Ectodermal cell (in vitro differentiated cells): ENCODE data around the gene NBEAL1.

Source experiments
- H3K27ac ChIP-seq: 2 replicates; pipeline ENCODE4 v1.7.0; 2013; ENCODE audit warnings: mild to moderate bottlenecking, low read depth, low read length; ENCODE audit not compliant: insufficient read depth, poor library complexity, severe bottlenecking
- H3K27me3 ChIP-seq: 2 replicates; pipeline ENCODE4 v1.7.0; 2013; ENCODE audit warnings: mild to moderate bottlenecking, low read length; ENCODE audit not compliant: insufficient read depth, control insufficient read depth, poor library complexity, severe bottlenecking
- H3K36me3 ChIP-seq: one replicate; pipeline ENCODE4 v1.7.0; 2013; ENCODE audit warnings: low read length; ENCODE audit not compliant: control insufficient read depth, insufficient read depth
- H3K4me1 ChIP-seq: one replicate; pipeline ENCODE4 v1.7.0; 2013; ENCODE audit warnings: low read length; ENCODE audit not compliant: control insufficient read depth, insufficient read depth
- H3K4me3 ChIP-seq: 2 replicates; pipeline ENCODE4 v1.7.0; 2013; ENCODE audit warnings: low read depth, low read length, control low read depth; ENCODE audit not compliant: insufficient read depth
- H3K9me3 ChIP-seq: 2 replicates; pipeline ENCODE4 v1.7.0; 2013; ENCODE audit warnings: mild to moderate bottlenecking, low read length, moderate library complexity; ENCODE audit not compliant: control insufficient read depth
- WGBS, 2 experiments: methylation state at CpG; one replicate each; pipeline ENCODE4 v1.1.7; 2013; ENCODE audit warnings: missing lambda C conversion rate in 2 of 2; 5-methylcytosine and 5-hydroxymethylcytosine counted together

The NBEAL1 gene

GRCh38 chr2:203003716-203004115 is 11.0 kb upstream of the NBEAL1 start:
- no peak overlapping the region for H3K27ac ChIP-seq
- no peak overlapping the region for H3K4me3 ChIP-seq
- no peaks in the 10 kb centered on the region for H3K4me1 ChIP-seq
- no peaks in the 10 kb centered on the region for H3K9me3 ChIP-seq
- H3K27me3 ChIP-seq: no peaks in the 10 kb centered on the region
- 93% methylated on average over 8 of the region's 8 CpGs for WGBS, 2 experiments
- H3K36me3 ChIP-seq: no peaks in the 10 kb centered on the region

DNA sequence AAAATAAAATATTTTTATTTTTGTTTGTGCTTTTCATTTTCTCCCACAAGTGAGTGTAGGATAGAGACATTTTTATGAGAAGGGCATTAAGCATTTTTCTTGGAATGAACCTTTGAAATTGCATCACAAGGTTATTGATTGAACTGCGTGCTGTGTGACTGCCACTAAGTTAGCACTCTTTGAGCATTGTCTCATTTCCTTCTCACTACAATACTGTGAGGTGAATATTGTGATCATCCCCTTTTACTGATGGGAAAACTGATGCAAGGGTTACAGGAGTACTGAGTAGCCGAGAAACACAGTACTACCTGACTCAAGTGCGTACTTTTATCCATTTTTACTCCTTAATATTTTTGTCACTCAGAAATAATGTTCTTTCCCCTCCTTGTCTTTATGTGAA is 2.0 kb downstream of the NBEAL1 start:
- no peak overlapping the region for H3K4me3 ChIP-seq
- WGBS, 2 experiments: 80 to 93% methylated on average over 3 of the region's 3 CpGs

DNA sequence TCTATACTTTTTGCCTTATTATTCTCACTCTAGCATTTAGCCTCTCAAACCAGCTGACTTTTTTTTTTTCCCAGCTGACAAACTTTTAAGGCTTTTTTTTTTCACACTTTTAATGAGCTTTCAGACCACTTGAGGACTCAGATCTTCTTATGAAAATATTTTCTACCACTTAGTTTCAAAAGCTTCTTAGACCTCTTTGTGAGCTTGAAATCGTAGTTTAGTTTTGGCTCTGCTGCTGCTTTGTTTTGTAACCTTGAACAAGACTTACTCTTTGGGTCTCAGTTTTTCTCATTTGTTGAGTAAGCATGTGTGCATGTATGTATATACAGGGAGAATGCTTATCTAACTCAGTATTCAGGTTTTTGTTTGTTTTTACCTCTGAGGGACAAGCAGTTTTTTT is 3.5 kb downstream of the NBEAL1 start:
- Histone ChIP-seq H3K36me3 (no peaks in the 10 kb centered on the region), H3K4me1 (no peaks in the 10 kb centered on the region), H3K9me3 (no peaks in the 10 kb centered on the region), H3K27me3 (no peaks in the 10 kb centered on the region), H3K27ac (no peak overlapping the region), H3K4me3 (no peak overlapping the region)
- 90% methylated on average over 1 of the region's 1 CpG for WGBS, 2 experiments

More for the DNA sequence above, 2.0 kb downstream of the NBEAL1 start:
- no peaks in the 10 kb centered on the region for H3K4me1 ChIP-seq
- no peaks in the 10 kb centered on the region for H3K9me3 ChIP-seq
- H3K36me3 ChIP-seq: no peaks in the 10 kb centered on the region
- no peaks in the 10 kb centered on the region for H3K27me3 ChIP-seq
- no peak overlapping the region for H3K27ac ChIP-seq

DNA sequence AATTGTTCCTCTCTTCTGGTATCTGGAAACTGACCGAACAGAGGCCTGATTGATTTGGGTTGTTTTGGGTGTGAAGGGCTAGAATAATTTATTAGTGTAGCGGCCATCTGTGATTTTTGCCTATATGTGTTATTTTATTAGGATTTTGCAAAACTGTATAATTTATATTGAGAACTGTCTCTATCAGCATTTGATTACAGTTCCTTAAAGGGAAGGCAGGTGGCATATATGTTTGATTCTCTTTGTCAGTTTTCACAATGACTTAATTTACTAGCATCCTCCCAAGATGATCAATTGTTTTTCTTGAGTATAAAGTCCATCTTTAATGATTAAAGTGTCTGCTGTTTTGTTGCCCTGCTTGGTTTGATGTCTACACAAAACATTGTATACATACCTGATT is 4.5 kb downstream of the NBEAL1 start:
- Histone ChIP-seq H3K9me3 (no peaks in the 10 kb centered on the region), H3K27me3 (no peaks in the 10 kb centered on the region), H3K4me3 (no peak overlapping the region), H3K36me3 (no peaks in the 10 kb centered on the region), H3K4me1 (no peaks in the 10 kb centered on the region), H3K27ac (no peak overlapping the region)
- WGBS, 2 experiments: 88 to 100% methylated on average over 1 to 2 of the region's 2 CpGs

DNA sequence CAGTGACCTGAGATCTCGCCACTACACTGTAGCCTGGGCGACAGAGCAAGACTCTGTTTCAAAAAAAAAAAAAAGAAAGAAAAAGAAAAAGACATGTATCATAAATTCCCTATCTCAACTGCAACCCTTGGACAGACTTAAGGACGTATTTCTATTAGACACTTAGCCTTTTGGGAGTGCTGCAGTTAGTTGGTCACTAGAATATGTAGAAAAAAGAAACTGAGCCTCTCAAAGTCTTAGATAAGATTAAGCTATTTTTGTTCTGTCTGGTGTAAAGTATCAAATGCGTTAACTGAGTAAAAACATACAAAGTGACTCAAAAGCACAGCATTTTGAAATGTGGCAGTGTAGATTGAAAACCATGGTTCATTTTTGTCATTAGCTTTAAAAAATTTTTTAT is 7.3 kb downstream of the NBEAL1 start:
- 89 to 93% methylated on average over 4 of the region's 4 CpGs for WGBS, 2 experiments

GRCh38 chr2:203022751-203023150 is 8.1 kb downstream of the NBEAL1 start:
- no peak overlapping the region for H3K27ac ChIP-seq
- no peak overlapping the region for H3K4me3 ChIP-seq
- H3K27me3 ChIP-seq: no peaks in the 10 kb centered on the region
- WGBS, 2 experiments: 100% methylated on average over 1 of the region's 1 CpG; no CpG with 5 or more reads in 1 of the 2 experiments
- no peaks in the 10 kb centered on the region for H3K4me1 ChIP-seq
- H3K9me3 ChIP-seq: no peaks in the 10 kb centered on the region
- H3K36me3 ChIP-seq: no peaks in the 10 kb centered on the region

More for the DNA sequence above, 7.3 kb downstream of the NBEAL1 start:
- no peaks in the 10 kb centered on the region for H3K4me1 ChIP-seq
- H3K9me3 ChIP-seq: no peaks in the 10 kb centered on the region
- no peak overlapping the region for H3K4me3 ChIP-seq
- H3K27me3 ChIP-seq: no peaks in the 10 kb centered on the region
- H3K27ac ChIP-seq: no peak overlapping the region
- H3K36me3 ChIP-seq: no peaks in the 10 kb centered on the region

DNA sequence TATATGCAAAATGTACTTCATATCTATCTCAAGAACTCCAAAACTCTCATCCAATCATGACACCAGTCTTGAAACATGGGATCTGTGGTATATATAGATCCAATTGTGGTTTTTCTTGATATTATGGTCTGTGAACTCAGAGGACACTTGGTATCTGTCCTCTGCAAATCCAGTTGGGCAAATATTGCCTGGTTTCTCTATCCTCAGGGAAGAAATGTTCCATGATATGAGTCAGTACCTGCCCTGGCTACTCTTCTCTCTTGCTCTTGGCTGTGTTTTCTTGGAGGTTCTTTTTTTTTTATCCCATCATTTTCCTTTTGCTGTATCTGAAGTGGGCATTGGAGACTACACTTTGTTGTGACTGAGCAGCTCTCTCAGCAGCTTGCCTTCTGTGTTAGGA is 10.9 kb downstream of the NBEAL1 start:
- no peaks in the 10 kb centered on the region for H3K4me1 ChIP-seq
- no peak overlapping the region for H3K4me3 ChIP-seq
- H3K27me3 ChIP-seq: no peaks in the 10 kb centered on the region
- no peaks in the 10 kb centered on the region for H3K9me3 ChIP-seq
- no peak overlapping the region for H3K27ac ChIP-seq
- H3K36me3 ChIP-seq: no peaks in the 10 kb centered on the region

DNA sequence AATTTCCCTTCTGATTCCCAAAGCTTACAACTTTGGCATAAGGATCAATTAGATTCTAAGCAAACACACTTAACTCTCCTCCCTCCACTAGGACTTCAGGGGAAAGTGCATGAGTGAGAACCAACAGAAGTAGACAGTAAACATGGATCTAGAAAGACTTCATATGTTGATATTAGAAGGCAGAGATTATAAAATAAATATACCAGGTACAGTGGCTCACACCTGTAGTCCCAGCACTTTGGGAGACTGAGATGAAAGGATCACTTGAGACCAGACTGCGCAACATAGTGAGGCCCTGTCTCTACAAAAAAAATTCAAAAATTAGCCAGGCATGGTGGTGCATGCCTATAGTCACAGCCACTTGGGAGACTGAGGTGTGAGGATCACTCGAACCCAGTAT is 15.9 kb downstream of the NBEAL1 start:
- no peak overlapping the region for H3K4me3 ChIP-seq
- no peaks in the 10 kb centered on the region for H3K27me3 ChIP-seq
- no peaks in the 10 kb centered on the region for H3K36me3 ChIP-seq
- no peak overlapping the region for H3K27ac ChIP-seq
- WGBS, 2 experiments: 96 to 98% methylated on average over 2 of the region's 2 CpGs
- no peaks in the 10 kb centered on the region for H3K4me1 ChIP-seq
- no peaks in the 10 kb centered on the region for H3K9me3 ChIP-seq

GRCh38 chr2:203030991-203031390 is 16.3 kb downstream of the NBEAL1 start:
- H3K36me3 ChIP-seq: no peaks in the 10 kb centered on the region
- H3K9me3 ChIP-seq: no peaks in the 10 kb centered on the region
- no peaks in the 10 kb centered on the region for H3K27me3 ChIP-seq
- 97 to 98% methylated on average over 5 of the region's 5 CpGs for WGBS, 2 experiments
- H3K4me1 ChIP-seq: no peaks in the 10 kb centered on the region
- H3K27ac ChIP-seq: no peak overlapping the region
- H3K4me3 ChIP-seq: no peak overlapping the region

GRCh38 chr2:203033395-203033794 is 18.7 kb downstream of the NBEAL1 start:
- no peaks in the 10 kb centered on the region for H3K4me1 ChIP-seq
- H3K36me3 ChIP-seq: no peaks in the 10 kb centered on the region
- no peaks in the 10 kb centered on the region for H3K27me3 ChIP-seq
- H3K27ac ChIP-seq: no peak overlapping the region
- no peak overlapping the region for H3K4me3 ChIP-seq
- H3K9me3 ChIP-seq: no peaks in the 10 kb centered on the region

DNA sequence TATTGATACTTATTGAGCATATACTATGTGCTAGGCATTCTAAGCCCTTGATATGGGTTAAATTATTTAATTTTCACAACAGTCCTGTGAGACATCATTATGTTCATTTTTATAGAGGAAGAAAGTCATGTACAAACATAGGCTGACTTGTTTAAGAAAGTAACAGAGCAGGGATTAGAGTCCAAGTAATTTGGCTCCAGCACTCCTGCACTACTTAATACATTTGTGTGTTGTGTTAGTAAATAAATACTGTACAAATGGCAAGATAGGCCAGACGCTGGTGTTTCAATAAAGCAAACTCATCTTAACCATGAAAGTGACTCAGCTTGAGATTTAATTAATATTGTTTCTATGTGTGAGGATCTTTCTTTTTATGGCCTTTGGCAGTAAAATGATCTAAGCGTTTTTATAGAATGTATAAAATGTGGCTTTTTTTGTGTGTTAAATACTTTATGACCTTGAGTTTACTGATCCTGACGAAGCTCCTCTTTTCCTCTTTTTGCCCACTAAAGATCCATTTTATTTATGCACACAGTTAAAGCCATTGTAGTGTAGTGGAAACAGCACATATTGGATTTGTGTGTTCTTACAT is 21.3 kb downstream of the NBEAL1 start:
- H3K9me3 ChIP-seq: no peaks in the 10 kb centered on the region
- WGBS, 2 experiments: 94 to 100% methylated on average over 1 to 2 of the region's 3 CpGs
- no peaks in the 10 kb centered on the region for H3K4me1 ChIP-seq
- H3K27me3 ChIP-seq: no peaks in the 10 kb centered on the region
- no peak overlapping the region for H3K4me3 ChIP-seq
- H3K27ac ChIP-seq: no peak overlapping the region
- H3K36me3 ChIP-seq: no peaks in the 10 kb centered on the region
